HG03064 (cell line): Measurements from ENCODE around the gene CTSA.
A peak's percentile ranks its signal among the peaks of the same experiment; 100 is the strongest.

Experiments
- ATAC-seq: cut with Tn5 transposase; IDR thresholded peaks from one replicate; pipeline ENCODE4 v1.9.1; 2021; ENCODE audit warnings: low read depth; ENCODE audit not compliant: unreplicated experiment

The CTSA gene

DNA sequence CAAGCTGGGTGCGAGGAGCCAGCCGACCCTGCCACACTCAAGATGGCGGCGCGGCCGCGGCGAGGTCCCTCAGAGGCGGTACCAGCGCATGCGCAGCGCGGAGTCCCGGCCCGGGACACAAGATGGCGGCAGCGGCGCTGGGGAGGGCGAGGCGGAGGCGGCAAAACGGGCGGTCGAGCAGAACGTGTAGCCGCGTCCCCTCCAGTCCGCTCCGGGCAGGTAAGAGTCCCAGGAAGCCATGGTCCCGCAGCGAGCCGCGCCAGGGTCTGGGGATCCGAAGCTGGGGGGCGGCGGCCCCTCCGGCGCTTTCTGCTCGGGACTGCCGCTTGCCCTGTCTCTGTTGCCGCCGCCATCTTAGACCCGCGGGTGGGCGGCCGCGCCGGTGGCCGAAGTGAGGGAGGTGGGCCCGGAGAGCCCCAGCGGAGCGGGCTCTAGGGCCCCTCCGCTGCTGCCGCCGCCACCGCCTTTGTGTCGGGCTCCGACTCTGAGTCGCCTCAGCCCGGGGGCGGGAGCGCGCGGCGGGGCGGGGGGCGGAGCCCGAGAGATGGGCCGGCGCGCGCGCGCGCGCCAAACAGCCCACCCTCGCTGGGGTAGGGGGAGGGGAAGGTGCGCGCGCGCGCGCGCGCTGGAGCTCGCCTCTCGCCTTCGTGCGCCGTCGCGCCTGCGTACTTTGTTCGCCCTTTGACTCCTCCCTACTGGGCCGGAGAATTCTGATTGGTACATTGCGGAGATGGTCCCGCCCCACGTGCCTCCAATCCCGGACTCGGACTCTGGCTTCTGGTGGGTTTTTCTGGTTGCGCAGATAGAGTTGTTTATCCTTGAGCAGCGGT, 43.7 kb downstream of the CTSA start, which contains the start of gene PCIF1:
PCIF1 (plus strand) TSS at position 98 of the 830 bp plus-strand sequence. CDS start 4,317 bp downstream, outside the sequence.
- ATAC-seq, result peak; percentile 58

DNA sequence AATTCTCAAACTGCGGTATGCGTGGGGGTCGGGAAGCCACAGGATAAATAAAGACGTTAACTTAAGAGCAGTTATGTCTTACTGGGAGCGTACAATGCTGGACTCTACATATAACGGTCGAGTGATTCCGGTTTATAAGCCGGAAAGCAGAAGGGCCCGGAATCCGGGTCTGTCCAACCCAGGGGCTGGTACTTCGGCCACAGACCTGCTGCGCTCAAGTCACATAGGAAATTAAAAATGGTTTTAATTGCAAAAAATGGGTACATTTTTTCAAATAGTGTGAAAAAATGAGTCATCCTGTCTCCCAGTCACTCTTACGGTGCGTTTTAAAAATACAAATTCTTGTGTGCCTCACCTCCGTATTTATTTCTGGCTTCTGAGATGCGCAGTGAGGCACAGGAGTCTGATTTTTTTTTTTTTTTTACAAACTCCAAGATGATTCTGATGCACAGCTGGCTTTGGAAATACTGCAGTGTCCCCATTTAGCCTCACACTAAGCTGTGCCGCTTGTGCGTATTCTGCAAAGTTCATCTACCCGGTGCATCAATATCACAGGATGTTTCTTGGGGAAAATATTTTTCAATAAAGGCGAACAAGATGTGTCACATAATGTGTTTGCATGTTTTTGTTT, 44.4 kb downstream of the CTSA start:
- peak; percentile 9 for ATAC-seq

GRCh38 chr20:45937765-45938164, 46.6 kb downstream of the CTSA start:
- ATAC-seq, result no peak

- ATAC-seq, result no peak
Measured at GRCh38 chr20:45938727-45939438, 47.7 kb downstream of the CTSA start.

DNA sequence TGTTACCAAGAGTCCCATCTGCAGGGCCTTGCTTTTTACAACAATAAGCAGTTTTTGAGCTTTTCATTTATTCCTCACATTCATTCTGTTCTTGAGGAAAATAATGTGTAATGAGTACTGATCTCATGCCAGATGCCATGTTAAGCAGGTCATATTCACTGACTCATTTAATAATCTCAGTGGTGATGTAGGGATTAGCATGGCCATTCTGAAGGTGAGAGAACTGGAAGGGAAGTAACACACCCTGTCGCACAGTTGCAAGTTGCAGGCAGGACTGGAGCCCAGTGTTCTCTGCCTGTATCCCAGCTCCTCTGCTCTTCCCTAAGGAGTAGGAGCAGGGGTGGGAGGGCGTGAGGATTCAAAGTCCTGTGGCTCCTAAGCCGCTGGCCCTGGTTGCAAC, 48.9 kb downstream of the CTSA start:
- no peak for ATAC-seq

DNA sequence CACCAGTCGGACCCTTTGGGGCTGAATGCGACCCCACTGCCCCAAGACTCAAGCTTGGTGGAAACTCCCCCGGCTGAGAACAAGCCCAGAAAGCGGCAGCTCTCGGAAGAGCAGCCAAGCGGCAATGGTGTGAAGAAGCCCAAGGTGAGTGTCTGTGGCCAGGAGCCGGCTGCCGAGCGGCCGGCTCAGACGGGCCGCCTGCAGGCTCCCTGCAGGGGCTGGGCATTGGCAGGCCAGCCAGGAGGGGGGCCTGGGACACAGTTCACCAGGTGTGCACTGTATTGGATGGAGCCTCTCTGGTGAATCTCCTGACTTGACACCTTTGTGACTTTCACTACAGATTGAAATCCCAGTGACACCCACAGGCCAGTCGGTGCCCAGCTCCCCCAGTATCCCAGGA, 49.3 kb downstream of the CTSA start:
- no peak for ATAC-seq

DNA sequence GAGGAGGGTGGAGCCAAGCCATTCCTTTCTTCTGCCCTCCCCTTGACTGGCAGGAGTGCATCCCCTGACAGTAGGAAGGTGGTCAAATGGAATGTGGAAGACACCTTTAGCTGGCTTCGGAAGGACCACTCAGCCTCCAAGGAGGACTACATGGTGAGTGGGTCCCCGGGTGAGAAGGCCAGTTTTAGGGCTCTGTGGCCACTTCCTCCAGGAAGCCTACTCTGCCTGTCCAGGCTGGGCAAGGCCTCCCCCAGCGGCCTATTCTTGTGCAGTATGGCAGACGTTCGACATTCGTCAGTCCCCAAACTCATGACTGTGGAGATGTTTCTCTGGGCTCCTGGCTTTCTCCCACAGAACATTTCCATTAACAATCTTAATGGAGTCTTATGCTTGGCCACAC, 52.5 kb downstream of the CTSA start:
- ATAC-seq, result no peak

DNA sequence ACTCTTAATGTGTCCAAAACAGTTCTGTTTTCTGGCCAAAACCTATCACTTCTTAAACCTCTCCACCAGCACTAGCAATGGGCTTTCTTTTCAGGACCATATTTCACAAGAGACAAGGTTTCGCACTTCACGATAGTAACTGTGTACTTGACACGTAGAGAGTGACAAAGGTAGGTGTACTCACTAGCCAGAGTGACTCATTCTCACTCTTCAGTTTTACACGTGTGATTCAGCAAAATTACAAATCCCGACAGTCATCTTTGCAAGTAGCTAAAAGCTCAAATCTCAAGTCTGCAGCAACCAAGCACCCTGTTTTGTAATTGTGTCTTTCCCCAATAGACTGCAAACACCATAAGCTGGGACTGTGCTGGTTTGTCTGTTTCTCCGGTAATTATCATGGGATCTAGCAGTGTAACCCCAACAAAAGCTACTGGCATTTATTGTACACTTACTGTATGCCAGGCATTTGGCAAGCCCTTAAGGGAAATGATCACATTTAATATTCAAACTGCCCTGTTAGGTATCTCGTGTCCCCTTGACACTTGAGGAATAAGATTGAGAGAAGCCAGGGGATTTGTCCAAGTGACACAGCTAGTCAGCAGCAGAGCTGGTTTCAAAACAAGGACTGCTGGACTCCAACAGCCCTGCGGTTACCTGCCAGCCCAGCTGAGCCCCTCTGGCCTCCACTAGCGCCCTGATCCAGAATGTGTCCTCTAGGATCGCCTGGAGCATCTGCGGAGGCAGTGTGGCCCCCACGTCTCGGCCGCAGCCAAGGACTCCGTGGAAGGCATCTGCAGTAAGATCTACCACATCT, 53.2 kb downstream of the CTSA start:
- no peak for ATAC-seq

- ATAC-seq, result no peak
Measured at GRCh38 chr20:45944965-45945677, 54.0 kb downstream of the CTSA start.

DNA sequence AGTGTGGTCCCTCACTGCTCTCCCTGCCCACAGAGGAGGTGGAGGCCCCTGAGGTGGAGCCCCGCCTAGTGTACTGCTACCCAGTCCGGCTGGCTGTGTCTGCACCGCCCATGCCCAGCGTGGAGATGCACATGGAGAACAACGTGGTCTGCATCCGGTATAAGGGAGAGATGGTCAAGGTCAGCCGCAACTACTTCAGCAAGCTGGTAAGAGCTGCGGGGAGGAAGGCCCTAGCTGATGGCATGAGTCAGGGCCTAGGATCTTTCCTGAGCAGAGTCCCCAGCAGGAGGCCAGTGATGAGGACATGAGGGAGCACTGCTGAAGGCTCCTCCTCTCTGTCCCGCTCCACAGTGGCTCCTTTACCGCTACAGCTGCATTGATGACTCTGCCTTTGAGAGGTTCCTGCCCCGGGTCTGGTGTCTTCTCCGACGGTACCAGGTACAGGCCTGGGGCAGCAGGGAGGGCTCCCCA, 54.6 kb downstream of the CTSA start:
- ATAC-seq, result no peak

DNA sequence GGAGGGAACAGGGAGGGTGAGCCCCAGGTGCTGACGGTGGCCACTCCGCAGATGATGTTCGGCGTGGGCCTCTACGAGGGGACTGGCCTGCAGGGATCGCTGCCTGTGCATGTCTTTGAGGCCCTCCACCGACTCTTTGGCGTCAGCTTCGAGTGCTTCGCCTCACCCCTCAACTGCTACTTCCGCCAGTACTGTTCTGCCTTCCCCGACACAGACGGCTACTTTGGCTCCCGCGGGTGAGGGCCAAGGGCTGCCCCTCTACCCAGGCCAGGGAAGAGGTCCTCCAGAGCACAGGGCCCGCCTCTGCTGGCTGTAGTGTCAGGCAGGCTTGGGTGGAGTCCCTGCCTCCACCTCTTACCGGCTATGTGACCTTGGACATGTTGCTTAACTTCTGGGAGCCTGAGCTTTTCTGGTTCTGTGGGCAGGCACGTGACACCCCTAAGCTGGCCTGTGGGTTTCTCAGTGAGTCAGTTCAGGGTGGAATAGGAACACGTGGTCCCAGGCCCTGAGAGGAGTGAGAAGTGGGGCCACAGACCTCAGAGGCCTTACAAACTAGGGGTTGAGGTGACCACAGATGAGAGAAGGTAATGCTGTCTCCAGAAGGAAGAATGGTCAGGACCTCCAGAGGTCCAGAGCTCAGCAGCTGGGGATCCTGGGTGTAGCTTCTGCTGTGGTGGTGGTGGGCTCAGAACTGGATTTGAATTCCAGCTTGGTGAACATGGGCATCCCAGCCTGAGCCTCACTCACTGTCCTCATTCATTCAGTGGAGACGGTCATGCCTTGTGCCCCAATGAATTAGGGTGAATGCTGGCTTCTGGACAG, 55.2 kb downstream of the CTSA start:
- no peak for ATAC-seq

DNA sequence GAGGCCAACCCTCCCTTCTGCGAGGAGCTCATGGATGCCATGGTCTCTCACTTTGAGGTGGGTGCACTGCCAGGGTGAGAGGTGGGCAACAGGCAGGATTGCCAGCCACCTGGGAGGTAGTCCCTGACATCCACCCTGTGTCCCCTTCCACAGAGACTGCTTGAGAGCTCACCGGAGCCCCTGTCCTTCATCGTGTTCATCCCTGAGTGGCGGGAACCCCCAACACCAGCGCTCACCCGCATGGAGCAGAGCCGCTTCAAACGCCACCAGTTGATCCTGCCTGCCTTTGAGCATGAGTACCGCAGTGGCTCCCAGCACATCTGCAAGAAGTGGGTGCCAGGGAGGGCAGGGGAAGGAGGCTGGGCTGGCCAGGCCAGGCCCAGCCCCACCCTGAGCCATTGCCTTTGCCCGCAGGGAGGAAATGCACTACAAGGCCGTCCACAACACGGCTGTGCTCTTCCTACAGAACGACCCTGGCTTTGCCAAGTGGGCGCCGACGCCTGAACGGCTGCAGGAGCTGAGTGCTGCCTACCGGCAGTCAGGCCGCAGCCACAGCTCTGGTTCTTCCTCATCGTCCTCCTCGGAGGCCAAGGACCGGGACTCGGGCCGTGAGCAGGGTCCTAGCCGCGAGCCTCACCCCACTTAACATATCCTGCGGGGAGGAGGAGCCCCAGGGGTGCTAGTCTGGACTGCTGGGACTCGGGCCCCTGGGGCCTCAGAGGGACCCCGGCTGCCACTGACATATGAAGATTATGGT, 56.2 kb downstream of the CTSA start:
- ATAC-seq, result no peak

DNA sequence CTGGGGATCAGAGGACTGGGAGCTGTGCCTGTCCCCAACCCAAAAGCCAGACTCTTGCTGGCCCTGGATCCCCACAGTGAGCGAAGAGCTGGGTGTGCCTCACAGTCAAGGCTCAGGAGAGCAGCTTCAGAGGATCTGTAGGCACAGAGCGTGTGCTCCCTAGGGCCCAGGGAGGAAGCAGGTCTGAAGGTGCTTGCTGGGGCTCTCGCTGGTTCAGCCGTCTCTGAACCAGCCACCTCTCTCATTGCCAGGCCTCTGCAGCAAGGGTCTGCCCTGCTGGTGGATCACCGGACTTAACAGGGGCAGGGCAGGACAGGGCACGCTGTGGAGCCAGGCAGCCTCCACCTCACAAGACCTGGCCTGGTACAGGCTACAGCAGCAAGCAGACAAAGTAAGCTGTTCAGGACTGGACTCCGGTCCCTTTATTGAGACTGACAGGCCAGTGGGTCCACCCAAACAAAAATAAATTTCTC, 57.2 kb downstream of the CTSA start:
- ATAC-seq, result no peak
